HL-60/S4 treated with phorbol 12-myristate 13-acetate at 8.2 ng/mL for 4 days and 3 days (cell line): ENCODE data around the gene COBL.

Source experiments
- in situ Hi-C: fragments of 300-500 bp; cut with MboI; formaldehyde crosslinking; loops from 2 replicates; pipeline ENCODE4 v1.15.0; 2022; ENCODE audit warnings: low sequenced_read_pairs

The COBL gene

GRCh38 chr7:51256209-51256781 lies 60.3 kb downstream of the COBL start:
- in situ Hi-C loops: no loop called here

DNA sequence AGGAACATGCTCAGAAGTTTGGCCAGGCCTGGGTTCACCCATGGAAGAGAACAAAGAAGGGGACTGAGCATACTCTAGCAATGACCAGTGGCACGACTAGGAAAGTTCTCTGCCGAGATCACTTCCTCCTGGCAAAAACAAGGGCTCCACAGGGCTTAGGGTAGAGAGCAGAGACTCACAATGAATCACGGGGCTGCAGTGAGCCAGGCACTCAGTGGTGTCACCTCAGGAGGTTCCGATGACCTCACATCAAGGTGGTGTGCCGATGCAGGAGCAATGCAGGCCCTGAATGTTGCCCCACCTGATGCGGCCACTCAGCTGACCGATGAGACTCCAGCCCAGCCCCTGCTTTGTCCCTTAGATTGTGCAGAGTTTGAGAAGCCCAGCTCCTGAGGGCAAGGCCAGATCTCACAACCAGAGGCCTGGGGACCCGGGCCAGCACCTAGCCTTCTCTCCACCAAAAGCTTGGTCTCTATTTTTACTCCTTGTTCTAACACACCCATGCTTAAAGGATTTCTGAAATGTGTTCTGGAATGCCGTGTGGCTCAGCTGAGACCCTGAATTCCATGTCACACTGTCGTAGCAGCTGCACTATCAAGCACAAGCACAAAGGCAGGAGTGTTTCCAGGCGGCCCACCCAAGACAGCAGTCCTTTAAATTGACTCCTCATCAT lies 60.9 kb downstream of the COBL start:
- in situ Hi-C loops: no loop called here

- in situ Hi-C loops: no loop called here
Measured at GRCh38 chr7:51255036-51255435, 61.6 kb downstream of the COBL start.

DNA sequence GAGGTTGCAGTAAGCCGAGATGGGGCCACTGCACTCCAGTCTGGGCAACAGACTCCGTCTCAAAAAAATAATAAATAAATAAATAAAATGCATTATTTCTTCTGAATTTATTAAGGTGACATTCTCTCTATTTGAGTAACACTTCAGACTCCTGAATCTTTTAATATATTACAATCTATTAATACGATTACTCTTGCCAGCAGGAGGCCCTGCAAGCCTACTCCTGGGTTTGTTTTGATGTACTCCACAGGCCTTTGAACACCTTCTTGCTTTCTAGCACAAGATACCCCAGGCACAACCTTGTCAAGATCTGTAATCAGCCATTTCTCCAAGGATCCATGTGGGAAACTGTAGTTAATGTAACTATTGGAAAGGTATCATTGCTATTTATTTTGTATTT lies 63.5 kb downstream of the COBL start:
- in situ Hi-C loops: no loop called here

DNA sequence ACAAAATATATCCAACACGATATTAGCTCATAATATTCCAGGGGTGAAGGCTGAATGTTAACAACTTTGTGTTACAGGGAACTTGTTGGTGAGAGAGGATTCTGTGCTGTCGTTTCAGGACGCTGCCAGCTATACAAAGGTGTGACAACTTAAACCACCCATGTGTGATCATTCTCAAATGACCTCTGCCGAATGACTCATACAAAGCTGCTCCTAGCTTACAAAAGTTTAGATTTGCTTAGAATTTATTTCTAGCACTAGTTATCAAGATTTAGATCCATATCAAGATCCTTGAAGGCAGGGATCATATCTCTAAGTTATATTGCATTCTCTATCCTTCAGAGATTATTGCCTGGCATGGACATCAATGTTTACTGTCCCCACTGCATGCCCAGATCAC lies 65.3 kb downstream of the COBL start:
- in situ Hi-C loops: no loop called here

DNA sequence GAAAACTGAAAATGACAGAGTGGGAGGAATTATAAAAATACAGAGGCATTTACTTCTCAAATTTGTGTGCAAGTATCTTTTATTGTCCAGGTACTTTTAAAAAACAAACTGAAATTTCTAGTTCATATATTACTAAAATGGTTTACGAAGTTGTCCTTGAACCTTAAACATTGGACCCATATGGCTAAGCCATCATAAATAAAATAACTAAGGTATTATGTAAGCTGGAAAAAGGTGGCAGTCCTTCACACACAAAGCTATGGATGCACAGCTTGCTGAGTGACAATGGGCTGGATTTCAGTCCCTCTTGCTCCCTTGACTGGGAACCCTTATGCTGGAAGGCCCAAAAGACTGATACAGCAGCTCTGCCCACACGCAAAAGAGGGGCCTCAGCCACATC lies 66.1 kb downstream of the COBL start:
- in situ Hi-C loops: no loop called here

DNA sequence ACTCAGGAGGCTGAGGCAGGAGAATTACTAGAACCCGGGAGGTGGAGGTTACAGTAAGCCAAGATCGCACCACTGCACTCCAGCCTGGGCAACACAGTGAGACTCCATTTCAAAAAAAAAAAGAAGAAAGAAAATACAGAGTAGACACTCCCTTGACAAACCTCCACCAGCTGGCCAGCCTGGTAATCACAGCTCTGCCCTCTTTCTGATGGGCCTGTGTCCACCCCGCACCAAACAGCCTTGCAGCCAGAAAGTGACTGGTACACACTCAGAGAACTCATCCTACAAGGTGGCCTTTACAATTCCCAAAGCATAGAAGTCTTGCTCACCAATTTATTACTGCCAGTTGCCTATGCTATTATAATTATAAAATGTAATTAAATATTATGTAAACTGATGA lies 66.6 kb downstream of the COBL start:
- in situ Hi-C loops: no loop called here

DNA sequence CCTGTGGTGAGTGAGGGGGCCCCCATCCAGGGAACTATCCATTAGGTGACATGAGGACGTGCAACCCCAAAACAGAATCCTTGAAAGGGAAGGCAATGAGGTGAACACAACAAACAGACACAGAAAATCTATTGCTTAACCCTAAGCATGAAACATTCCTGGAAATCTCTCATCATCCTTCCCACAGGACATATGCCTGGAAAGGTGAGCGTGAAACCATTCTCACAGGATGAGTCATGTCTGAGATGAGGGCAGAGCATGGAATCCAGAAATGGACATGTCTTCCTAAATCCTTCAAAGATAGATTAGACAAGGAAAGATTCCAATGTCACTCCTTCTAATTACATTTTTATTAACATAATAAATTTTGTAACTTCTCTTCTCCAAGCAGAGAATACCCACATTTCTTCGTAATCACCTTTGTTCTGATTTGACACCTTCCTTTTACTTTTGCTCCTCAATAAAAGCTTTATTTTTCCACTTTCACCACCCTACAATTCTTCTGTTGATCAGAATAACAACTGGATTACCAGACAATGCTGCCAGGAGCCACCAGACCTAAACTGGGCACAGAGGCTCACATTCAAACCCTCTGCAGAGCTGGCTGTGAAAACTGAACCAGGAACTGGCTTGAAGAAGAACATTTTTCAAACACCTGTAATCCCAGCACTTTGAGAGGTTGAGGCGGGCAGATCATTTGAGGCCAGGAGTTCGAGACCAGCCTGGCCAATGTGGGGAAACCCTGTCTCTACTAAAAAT lies 67.2 kb downstream of the COBL start:
- in situ Hi-C loops: no loop called here

DNA sequence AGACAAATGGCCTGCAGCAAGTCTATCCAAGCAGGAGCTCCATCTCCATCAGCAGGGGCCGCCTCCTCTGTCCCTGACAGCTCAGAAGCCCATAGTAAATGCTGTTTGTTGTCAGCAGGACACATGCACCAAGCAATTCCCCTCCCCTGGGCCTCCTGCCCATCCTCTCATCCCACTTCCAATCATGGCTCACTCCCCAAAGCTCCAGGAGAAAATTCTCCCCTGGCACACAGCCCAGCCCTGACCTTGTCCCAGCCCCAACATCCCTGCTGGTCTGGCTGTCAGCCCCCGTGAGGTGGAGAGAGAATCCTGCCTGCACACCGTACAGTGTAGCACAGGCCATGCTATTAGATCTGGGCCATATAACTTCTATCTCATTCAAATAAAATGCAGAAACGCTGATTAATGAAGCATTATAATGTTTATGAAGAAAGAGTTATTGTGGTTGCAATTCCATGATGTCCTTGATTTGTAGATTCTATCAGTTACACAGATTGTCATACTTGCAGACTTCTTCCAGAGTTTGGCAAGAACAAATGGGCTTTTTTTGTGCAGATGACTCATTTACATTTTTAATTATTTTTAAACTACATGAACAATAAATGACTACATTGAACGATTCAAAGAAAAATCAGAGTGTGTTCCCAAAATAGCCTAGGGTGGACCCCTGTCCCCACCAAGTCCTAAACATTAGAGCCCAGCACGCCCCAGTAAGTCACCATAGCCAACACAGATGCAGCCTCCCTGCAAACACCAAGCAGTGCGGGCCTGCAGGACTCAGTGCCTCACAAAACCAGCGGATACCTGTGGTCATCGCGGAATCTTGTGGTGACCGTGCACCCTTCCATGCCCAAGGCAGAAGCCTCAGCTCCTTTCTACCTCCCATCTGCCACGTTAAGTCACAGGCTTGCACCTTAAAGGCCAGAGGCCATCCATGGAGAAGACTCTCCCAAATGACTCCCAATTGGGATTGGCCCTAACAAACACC lies 70.1 kb downstream of the COBL start:
- in situ Hi-C loops: no loop called here

DNA sequence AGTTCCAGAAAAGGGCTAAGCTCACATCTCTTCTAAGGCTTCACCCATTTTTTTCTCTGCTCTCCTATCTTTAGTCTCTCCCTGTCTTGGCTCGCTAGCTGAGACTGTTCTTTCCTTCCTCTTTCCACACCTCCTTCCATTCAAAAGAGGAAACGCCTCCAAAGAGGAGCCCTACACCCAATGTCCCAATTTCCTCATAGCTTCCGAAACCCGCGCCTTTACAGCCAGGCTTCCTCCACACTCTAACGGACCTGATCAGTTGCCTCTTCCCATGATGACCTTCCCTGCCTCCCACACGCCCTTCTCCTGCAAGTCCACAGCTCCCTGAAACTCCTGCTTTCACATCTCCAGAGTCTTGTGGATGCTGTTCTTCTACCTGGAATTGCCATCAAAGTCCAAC lies 71.7 kb downstream of the COBL start:
- in situ Hi-C loops: no loop called here

- in situ Hi-C loops: no loop called here
Measured at GRCh38 chr7:51244053-51244452, 72.6 kb downstream of the COBL start.

- in situ Hi-C loops: no loop called here
Measured at GRCh38 chr7:51243631-51244030, 73.0 kb downstream of the COBL start.

- in situ Hi-C loops: no loop called here
Measured at GRCh38 chr7:51242881-51243518, 73.6 kb downstream of the COBL start.

- in situ Hi-C loops: no loop called here
Measured at GRCh38 chr7:51242007-51242691, 74.5 kb downstream of the COBL start.

DNA sequence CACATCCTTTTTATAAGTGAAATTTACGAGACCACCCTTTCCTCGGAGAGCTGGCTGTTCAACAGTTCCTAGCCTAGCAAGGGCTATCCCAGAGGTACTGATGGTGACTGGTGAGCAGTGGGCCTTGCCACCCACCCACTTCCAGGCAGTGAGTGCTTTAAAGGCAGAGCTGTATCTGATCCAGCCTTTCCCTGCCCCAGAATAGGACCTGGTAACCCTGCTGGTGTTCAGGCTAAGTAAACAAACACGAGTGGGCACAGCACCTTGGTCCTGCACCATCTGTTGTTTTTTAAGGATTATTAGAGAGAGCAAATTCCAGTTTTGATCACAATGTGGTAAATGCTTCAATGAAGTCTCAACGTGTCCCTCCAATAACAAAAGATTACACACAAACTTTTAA lies 75.7 kb downstream of the COBL start:
- in situ Hi-C loops: no loop called here

DNA sequence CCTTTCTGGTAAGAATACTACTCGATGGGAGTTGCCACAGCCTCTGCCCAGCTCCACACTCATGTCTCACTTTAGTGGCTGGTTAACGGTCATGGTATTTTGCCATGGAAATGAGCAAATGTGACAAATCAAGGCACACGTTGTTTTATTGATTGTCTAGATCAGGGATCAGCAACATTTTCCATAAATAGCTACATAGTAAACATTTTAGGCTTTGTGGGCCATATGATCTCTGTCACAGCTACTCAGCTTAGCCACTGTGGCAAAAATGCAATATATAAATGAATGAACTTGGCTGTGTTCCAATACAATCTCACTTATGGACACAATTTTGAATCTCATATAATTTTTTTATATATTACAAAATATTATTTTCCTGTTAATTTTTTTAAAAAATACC lies 76.9 kb downstream of the COBL start:
- in situ Hi-C loops: no loop called here

DNA sequence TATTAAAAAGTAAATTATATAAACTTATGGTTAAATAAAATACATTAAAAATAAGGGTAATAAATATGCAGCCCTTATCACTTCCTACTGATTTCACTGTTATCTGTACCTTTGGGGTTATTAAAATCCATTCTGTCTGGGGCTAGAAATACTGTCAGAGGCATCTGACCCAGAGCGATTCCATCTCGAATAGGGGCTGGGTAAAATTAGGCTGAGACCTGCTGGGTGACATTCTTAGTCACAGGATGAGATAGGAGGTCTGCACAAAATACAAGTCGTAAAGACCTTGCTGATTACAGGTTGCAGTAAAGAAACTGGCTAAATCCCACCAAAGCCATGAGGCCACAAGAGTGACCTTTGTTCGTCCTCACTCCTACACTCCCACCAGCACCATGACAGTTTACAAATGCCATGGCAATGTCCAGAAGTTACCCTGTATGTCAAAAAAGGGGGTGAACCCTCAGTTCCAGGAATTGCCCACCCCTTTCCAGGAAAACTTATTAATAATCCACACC lies 77.6 kb downstream of the COBL start:
- in situ Hi-C loops: no loop called here

DNA sequence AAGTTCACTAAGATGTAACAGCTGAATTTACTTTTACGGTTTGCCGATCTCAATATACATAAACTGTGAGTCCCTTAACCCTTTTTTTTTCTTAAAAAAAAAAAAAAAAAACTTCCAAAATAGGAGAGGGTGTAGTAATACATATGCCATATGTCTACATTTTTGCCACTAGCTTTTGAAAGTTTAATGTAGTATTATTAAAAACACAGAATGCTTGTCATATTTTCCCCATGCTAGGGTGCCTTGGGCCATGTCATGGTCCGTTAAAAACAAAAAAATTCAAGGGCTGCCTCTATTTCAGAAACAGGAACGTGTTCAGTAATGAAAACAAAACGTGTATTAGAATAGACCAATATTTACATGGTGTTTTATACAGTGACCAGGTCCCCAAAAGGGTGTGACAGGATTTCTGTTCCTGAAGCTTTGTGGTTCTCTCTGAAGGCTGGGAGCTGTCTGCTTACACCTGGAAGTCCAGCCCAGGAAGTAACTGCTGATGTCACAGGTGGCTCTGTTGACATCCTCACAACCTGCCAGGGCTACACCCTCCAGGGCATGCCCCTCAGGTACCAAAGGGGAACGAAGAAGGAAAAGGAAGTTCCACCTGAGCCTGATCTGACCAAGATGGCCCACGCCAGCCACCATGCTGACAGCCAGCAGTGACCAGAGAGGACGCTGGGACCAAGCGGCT lies 79.0 kb downstream of the COBL start:
- in situ Hi-C loops: no loop called here

- in situ Hi-C loops: no loop called here
Measured at GRCh38 chr7:51236470-51237132, 80.0 kb downstream of the COBL start.
